Right hindlimb (tissue), 1 donor: ENCODE measurements around the gene RIMBP2.

Experiments
- DNase-seq: peaks from one replicate; pipeline ENCODE4 v3.0.0-alpha.2; 2018

Gene RIMBP2

DNA sequence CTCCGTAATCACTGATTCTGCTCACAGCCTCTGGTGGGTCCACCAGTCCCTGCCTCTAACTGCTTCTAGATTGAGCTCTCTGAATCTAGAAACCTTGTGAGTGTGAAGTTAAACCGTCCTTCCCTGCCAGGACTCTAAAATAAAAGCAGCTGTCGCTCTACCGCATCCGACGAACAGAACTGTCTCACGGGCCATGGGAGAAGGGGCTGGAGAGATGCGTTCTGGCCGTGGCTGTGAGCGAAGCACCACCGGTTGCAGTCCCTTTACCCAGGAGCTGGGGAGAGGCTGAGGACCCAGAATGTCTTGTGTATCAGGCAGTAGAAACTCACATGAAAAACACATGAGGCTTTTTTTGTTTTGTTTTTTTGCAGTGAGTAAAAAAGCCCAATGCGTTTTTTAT, 218.8 kb downstream of the RIMBP2 start:
- no peak for DNase-seq

DNA sequence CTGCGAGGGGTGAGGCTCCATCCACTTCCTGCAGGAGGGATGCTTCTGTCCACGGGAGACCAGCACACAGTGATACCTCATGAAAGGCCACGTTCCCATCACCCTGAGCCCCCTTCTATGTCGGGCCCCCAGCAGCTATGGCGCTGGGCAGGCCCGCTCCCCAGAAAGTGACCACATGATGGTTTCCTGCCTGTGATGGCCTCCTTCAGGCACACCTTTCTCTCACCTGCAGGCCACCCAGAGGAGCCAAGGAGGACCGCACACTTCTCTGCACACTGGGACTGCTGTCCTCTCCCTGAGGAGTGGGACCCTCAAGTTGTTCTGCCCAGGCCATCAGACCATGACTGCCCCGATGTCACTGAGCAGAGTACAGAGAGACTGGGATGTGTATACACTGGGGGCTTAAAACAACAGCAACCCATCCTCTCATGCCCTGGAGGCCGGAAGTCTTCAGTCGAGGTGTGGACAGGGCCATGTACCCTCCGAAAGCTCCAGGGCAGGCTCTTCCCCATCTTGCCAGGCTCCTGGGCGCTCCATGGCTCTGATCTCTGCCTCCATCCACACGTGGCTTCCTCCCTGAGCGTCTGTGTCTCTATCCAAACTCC, 219.5 kb downstream of the RIMBP2 start:
- no peak for DNase-seq

DNA sequence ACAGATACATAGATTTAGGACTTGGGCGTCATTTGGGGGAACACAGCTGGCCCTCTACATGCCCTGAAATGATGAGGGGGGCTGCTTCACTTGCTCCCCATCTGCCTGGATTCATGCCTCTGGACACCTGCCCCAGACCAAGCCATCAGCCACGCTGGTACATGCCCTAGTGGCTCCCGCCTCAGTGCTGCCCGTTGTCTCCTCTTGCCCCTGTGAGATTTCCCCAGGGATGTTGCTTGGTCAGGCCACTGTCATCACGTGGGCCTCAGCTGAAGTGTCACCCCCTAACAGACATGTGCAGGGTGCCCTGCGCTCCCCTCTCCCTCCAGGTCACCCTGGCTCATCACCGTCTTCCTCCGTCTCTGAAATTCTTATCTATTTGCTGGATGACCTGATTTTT, 220.9 kb downstream of the RIMBP2 start:
- DNase-seq: no peak

DNA sequence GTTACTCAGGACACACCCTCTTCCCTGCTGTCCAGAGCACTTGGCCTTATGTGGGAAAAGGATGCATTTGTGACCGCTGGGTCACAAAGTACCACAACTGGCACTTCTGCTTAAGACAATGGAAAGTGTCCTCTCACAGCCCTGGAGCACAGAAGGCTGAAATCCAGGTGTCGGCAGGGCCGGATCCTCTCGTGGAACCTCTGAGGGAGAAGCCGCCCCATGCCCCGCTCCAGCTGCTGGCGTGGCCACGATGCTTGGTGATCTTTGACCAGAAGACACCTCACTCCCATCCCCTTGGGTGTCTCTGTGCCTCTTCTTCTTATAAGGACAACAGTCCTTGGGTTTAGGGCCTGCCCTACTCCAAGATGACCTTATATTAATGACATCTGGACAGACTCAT, 221.4 kb downstream of the RIMBP2 start:
- no peak for DNase-seq

DNA sequence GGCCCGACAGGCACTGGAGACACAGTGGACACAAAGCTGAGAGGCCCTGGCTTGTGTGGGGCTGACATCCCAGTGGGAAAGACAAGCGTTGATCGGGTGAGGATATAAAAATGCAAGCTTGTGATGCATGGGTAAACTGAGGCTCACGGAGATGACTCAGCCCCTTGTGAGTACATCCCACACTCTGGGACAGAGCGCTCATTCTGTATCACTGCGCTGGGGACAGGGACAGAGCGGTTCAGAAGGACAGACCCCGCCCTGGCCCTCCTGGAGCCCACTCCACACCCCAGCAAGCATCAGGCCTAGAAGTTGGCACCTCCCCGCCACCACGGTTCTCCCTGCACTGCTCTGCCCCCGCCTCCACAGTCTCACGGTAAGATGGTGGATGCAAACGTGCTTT, 222.1 kb downstream of the RIMBP2 start:
- no peak for DNase-seq

DNA sequence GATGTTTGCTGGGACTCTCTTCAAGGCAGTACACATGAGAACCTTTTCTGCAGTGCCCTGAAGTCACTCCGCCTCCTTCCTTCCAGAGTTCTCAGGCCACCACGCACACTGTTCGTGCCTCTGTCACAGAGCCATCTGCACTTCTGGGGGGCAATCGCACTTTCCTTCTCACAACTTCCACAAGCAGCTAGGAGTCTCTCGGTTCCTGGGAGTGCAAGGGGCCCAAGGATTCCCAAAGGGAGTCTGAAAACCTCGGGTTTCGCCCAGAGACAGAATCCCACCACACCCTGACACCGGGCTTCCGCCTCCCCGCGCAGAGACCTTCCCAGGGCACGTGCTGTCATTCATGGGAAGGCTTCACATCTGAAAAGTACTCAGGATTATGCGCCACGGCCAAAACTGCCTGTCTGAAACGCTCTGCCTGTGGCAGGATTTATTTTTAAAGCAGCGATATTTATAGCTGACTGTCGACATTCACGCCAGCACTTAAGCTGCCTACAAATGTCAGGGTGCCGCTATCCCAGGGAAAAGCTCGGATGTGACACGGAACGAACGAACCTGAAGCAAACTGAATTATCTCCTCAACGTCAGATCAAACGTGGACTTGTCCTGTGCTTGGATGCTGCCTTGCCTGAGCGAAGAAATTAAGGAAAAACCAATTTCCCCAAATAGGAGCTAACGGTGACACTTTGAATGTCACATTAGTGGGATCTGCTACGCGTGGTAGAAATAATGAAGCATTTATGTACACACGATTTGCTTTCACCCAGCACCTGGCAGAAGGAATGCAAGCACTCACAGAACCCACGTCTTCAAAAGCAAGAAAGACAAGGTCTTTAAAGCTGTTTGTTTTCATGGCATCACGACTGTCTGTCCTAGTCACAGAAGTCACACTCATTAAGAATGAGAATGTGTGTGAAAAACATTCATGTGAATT, 224.4 kb downstream of the RIMBP2 start:
- DNase-seq: no peak

DNA sequence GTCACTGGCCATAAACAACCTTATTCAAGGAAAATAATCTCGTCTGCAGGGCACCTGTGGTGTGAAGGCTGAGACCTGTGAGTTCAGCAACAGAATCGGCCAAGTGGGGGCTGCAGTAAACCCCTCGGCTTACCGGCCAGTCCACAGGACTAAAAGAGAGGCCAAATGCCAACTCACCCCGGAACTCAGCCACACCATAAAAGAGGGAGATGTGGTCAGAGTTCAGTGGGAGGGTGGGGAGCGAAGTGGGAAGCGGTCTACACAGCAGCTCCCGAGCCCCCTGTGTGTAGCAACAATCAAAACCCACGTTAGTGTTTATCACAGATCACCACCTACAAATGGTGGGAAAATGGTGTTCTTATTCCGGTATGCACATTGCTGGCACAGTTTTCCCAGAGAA, 225.4 kb downstream of the RIMBP2 start:
- DNase-seq: no peak

DNA sequence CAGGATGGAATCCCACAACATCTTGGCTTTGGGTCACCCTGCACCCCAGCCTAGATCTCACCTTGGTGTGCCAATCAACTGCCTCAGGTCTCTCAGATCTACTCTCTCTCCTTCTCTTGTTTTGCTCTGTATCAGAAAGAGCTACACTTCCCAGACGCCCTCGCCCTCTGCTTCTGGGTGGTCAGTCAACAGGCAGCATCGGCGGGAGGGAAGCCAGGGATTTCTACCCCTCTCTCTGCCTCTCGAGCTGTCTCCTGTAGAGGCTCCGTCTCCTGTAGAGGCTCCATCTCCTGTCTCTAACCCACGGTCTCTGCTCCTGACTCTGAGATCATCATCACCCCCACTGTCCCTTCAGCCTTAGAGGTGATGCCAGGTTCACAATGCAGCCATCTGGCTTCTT, 226.8 kb downstream of the RIMBP2 start:
- DNase-seq: no peak

DNA sequence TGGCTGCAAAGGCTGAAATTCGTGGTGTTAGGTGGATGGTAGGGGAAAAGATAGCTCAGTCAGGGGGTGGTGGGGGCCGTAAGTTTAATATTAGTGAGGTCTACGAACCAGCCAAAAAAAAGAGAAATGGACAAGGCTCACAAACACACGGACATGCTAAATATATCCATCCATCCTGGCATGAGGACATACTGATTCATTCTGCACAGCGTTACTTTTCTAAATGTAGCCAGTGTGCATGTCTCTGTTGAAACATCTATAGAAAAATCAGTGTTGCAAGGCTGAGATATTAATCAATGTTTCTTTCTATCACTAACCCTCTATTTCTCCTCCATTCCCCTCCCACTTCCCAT, 227.8 kb downstream of the RIMBP2 start:
- DNase-seq: no peak

DNA sequence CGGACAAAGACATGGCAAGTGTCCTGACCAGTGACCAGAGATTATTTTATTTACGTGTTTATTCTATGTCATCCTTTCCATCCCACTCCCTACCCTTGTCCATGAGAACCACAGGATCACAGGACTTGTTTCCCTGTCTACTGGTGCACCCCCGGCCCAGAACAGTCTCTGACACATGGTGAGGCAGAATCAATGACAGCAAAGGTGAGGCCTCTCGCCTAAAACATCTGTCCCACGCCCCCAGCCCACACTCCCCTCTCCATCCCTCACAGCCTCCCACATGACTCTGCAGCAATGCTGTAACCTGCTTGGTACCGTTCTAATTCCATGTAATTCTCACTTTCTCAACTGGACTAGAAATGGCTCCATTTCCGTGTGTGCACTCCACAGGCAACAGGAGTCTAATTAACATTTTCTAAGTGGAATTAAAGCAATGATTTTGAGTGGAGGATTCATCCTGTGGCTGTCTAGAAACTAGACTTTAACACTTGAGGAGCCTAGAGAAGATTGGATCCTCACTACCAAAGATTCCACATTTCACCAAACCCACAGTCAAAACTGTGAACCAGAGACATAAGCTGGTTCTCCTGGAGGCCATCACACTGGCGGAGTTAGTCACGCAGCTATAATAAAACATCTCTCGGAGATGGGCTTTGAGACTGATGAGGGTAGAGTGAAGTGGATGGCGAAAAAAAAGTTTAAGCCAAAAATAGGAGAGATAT, 228.3 kb downstream of the RIMBP2 start:
- DNase-seq: no peak

DNA sequence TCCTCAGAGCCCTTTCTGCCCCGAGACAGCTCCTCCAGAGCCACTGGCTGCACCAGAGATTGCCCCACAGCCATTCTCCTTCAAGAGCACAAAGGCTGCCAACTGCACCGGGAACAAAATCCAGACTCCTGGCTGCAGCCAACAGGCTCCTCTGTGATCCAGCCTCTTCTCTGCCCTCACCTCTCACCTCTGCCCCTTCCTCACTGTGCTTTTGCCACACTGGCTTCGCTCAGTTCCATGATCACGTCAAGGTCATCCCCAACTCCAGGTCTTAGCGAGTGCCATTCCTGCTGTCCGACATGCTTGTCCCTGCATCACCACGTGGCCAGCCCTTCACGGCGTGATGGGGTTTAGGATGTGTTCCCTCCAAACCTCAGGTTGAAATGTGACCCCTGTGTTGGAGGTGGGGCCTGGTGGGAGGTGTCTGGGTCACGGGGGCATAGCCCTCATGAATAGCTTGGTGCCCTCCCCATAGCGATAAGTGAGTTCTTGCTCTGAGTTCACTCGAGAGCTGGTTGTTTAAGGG, 229.1 kb downstream of the RIMBP2 start:
- DNase-seq: no peak

DNA sequence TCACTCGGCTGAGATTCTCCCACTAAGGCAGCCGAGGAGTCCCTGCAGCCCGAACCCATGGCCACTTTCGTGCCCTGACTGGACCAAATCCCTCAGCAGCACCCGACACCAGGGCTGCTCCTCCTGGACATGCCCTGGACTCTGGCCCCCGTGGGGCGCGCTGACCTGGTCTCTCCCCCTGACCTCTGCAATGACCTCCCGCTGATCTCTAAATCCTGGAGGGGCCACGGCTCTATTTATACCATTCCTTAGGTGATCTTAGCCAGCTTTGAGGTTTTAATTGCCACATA, 230.0 kb downstream of the RIMBP2 start:
- no peak for DNase-seq

DNA sequence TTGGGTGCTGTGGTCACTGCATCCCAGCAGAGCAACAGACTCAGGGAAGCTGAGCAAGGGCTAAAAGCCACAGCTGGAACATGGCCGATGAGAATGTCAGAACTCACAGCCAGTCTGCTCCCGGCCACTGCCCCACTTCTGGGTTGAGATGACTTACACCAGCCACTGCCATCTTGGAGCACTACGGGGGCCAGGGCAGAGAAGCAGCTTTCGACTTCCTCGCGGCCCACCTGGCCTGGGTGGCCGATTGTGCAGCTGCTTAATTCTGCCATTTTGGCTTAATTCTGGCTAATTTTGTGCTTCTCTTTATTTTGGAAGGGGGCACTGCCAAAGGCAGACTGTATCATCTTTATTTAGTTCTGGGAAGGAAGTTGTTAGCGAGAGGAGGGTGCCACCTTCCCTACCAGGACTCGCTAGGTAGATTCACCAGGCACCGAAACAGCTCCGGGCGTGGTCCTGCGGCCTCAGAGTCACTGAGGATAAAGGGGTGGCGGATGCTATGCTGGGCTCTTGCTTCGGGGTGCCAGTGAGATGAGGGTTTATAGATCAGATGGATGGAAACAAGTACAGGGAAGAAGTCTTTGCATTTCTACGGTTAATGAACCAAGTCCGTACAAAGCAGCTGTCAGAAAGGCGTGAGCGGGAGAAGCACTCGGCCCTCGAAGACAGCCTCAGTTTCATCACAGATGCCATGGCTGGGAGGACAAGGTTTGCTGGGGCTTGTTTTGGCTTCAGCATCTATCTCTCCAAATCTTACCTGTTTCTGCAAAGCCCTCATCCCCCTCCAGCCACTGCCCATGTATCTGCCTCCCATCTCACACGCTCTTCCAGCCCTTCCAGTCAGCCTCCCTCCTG, 230.6 kb downstream of the RIMBP2 start:
- DNase-seq: no peak

DNA sequence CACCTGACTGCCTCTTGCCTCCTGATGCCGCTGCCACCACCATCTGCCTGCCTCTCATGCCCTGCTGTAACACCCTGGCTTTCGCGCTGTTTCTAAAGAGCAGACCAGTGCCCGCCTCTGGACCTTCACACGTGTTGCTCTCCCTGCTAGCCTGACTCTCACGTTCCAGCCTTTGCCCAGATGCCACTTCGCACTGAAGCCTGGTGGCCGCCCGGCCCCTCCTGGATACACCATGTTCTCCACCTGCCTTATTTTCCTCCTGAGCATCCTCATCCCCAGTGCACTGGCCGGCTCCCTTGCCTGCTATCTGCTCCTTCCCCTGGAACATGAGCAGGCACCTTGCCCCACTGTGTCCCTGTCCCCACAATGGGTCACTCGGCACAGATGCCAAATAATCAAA, 231.9 kb downstream of the RIMBP2 start:
- no peak for DNase-seq

DNA sequence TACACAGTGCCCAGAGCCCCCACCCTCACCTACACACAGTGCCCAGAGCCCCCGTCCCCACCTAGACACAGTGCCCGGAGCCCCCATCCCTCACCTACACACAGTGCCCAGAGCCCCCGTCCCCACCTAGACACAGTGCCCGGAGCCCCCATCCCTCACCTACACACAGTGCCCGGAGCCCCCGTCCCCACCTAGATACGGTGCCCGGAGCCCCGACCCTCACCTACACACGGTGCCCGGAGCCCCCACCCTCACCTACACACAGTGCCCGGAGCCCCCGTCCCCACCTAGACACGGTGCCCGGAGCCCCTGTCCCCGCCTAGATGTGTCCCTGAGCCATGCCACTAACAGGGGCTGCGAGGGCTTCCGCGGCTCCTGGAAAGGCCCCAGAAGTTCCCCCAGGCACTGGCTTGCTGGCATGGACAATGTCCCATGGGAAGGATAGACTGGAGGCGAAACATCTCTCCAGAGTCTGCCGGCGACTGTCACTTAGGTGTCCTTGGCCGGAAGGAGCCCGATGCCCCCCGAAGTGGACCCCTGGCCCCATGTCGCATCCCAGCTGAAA, 232.4 kb downstream of the RIMBP2 start:
- DNase-seq: no peak

DNA sequence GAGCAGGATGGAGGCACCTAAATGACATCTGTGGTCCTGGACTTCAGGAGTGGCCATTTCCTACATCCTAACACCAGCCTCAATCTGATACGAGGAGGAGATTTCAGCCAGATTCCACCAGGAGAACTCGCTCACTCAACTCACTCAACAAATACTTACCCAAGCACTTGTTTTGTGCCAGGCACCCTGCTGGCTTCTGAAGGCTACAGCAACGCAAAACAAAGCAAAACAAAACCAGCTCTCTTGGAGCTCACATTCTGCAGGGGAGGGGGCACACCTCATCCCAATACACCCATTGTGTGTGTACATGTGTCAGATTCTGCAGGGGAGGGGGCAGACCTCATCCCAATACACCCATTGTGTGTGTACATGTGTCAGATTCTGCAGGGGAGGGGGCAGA, 233.7 kb downstream of the RIMBP2 start:
- DNase-seq: no peak

DNA sequence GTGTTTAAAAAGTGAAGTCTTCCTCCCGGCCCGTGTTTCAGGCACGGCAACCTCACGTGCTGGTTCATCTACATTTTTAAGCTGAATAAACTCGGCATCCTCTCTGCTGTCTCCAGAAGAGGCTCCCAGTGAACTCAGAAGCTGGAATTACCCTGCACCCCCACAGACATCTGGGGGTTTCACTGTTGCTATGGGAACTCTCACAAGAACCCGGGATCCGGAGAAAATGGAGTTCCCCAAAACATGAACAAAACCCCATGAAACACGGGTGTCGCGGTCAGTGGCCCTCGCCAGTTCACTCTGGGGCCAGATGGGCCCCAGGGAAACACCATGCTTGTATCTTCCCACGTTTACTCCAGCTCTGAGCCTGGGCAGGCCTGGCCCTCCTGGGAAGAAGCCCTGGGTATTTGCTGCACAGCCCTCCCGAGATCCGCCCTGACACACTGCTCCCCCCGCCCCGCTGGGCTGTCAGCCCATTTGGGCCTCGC, 234.7 kb downstream of the RIMBP2 start:
- no peak for DNase-seq

DNA sequence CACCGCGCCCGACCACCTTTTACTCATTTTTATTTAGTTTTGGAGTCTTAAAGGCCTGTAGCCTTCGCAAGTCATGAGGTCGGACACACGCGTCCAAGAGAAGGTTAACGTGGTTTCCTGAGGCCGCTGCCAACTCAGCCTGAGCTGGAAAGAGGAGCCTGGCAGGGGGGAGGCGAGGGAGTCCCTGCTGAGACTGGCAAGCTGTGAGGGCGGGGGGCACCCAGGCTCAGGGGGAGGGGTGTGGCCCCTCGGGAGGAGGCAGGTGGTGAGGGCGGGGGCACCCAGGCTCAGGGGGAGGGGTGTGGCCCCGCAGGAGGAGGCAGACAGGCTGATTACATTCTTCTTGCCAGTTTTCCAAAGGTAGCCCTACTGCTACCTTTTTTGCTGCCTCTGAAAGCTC, 235.2 kb downstream of the RIMBP2 start:
- no peak for DNase-seq

DNA sequence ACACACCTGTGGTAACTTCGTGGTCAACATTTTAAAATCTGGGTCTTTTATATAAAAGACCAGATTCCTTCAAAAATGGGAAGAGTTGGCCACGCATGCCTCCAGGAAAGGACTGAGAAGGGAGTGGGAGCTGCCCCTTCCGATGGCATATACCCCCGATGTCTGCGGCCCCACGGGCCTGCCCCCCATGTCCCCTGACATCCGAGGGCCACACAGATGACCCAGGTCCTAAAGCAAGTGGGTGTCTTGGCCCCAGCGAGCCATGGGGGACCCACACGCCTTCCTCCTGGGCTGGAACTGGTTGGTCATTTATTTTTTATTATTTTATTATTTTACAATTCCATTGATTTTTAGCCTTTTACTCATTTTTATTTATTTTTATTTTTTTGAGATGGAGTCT, 235.9 kb downstream of the RIMBP2 start:
- DNase-seq: no peak

DNA sequence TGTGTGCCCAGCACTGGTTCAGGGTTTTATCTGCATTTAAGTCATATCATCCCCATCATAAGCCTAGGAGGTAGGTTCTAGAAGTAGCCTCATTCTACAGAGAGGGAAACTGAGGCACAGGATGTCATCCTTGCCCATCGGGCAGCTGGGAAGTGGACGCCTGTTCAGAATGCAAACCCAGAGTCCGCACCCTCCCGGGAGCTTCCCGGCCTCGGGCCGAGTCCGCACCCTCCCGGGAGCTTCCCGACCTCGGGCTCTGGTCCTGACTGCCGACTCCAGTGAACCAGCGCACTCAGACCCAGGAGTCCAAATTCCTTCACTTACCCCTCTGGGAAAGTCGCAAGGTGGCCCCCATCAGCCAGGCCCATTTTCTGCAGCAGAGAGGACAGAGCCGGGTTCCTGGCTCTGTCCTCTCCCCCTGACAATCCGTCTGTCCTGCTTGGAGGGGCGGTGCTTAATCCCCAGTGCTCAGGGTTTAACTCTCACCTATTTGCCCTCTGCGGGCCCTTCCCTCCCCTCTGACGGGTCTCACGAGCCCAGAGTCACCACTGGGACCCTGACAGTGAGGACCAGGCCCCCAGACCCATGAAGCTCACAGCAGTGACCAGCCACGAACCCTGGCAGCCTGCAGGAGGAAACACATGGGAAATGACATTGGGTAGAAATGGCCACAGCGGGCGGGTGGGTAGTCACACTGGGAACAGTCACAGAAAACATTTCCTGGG, 236.5 kb downstream of the RIMBP2 start:
- DNase-seq: no peak

DNA sequence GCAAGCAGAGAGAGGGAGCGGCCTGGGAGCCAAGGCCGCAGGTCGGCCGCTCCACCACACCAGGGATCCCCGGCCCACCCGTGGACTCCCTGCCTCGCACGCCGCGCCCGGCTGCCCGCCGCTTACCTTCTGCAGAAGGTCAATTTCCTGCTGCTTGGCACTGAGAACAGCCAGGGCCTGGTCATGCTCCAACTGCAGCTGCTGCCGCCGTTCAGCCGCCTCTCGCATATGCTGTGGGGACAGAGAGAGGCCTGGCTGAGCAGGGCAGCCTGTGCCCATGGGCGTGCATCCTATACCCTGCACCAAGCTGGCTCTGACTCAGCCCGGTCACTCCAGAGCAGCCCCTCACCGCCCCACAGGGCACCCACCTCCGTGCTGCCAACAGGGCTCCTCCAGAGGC, 237.3 kb downstream of the RIMBP2 start:
- DNase-seq: peak; percentile 62

DNA sequence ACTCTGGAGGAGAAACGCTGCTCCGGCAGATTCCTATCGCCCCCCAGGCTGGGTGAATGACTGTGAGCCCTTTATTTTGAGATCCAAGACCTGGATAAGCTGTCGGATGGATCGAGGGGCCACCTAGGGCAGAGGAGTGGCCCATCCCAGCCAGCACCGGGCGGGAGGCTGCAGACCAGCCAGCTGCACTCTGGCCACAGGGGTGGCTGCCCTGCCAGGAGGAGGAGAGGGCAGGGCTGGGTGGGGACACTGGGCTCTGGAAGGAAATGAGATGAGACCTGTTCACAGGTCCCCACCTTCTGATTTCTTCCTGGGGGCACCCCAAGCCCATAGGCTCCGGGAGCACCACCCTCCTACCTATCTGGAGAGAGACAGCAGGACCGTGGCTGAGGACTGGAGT, 238.4 kb downstream of the RIMBP2 start:
- DNase-seq: no peak
